NCI-H2196 treated with DMSO at 0.1 percent for 48 hours (cell line): ENCODE measurements around the gene SLC25A10.
"Not testable (repeated sequence)": the region's sequence is repeated elsewhere in the genome, so short reads cannot be mapped to it uniquely, and the experiment has no call there.

ENCODE experiments used
- DNase-seq: peaks from one replicate; lab custom pipeline; 2025; ENCODE audit not compliant: unreplicated experiment; lab: John Stamatoyannopoulos, UW

SLC25A10 gene

GRCh38 chr17:81711814-81712467, at the start of gene SLC25A10:
Gene SLC25A10 (plus strand): TSS chr17:81712284. CDS start chr17:81712427, 143 bp downstream.
- DNase-seq: peak; percentile 94

- DNase-seq: no peak
Measured at GRCh38 chr17:81664051-81664470, 48.0 kb upstream of the SLC25A10 start.

GRCh38 chr17:81665205-81666091, 46.6 kb upstream of the SLC25A10 start:
- peak; percentile 48 for DNase-seq

GRCh38 chr17:81666092-81666341, 46.1 kb upstream of the SLC25A10 start:
- no peak for DNase-seq

GRCh38 chr17:81666342-81667191, 45.5 kb upstream of the SLC25A10 start, which contains the start of the genes CCDC137 and OXLD1:
Gene CCDC137 (plus strand): TSS chr17:81666737. CDS start chr17:81666767, 30 bp downstream.
Gene OXLD1 (minus strand): TSS chr17:81666605. CDS start chr17:81666577, 28 bp downstream.
- DNase-seq: peak; percentile 95

- no peak for DNase-seq
Measured at GRCh38 chr17:81667754-81668153, 44.3 kb upstream of the SLC25A10 start.

GRCh38 chr17:81672504-81672903, 39.6 kb upstream of the SLC25A10 start:
- DNase-seq: no peak

GRCh38 chr17:81672954-81673353, 39.1 kb upstream of the SLC25A10 start:
- no peak for DNase-seq

GRCh38 chr17:81673561-81674258, 38.4 kb upstream of the SLC25A10 start:
- no peak for DNase-seq

- DNase-seq: not testable (repeated sequence)
Measured at GRCh38 chr17:81675515-81676221, 36.4 kb upstream of the SLC25A10 start.

- no peak for DNase-seq
Measured at GRCh38 chr17:81676906-81677305, 35.2 kb upstream of the SLC25A10 start.

GRCh38 chr17:81680150-81680549, 31.9 kb upstream of the SLC25A10 start:
- DNase-seq: no peak

GRCh38 chr17:81681672-81682071, 30.4 kb upstream of the SLC25A10 start:
- DNase-seq: peak; percentile 76

- no peak for DNase-seq
Measured at GRCh38 chr17:81682565-81683207, 29.4 kb upstream of the SLC25A10 start.

GRCh38 chr17:81683208-81683583, 28.9 kb upstream of the SLC25A10 start:
- DNase-seq: no peak

- peak; percentile 99 for DNase-seq
Measured at GRCh38 chr17:81683584-81684441, 28.3 kb upstream of the SLC25A10 start, which contains the start of the genes ARL16 and HGS. Gene ARL16 (minus strand): TSS chr17:81683797. CDS start chr17:81683753, 44 bp downstream. Gene HGS (plus strand): TSS chr17:81684011. CDS start chr17:81684067, 56 bp downstream.

- DNase-seq: no peak
Measured at GRCh38 chr17:81684442-81684911, 27.6 kb upstream of the SLC25A10 start.

- no peak for DNase-seq
Measured at GRCh38 chr17:81685108-81685507, 27.0 kb upstream of the SLC25A10 start.
